HG03060 (cell line): Measurements from ENCODE around the gene CFAP73.
"Not testable (repeated sequence)": the region's sequence is repeated elsewhere in the genome, so short reads cannot be mapped to it uniquely, and the experiment has no call there.

Experiments
- ATAC-seq: cut with Tn5 transposase; IDR thresholded peaks from one replicate; pipeline ENCODE4 v1.9.1; 2021; ENCODE audit warnings: low read depth, moderate number of reproducible peaks; ENCODE audit not compliant: unreplicated experiment

The CFAP73 gene

GRCh38 chr12:113140706-113141105 is 8.8 kb upstream of the CFAP73 start:
- no peak for ATAC-seq

- not testable (repeated sequence) for ATAC-seq
Measured at GRCh38 chr12:113141716-113142115, 7.8 kb upstream of the CFAP73 start.

- ATAC-seq, result no peak
Measured at GRCh38 chr12:113142173-113142885, 7.2 kb upstream of the CFAP73 start.

- ATAC-seq, result no peak
Measured at GRCh38 chr12:113142886-113143332, 6.6 kb upstream of the CFAP73 start.

GRCh38 chr12:113143959-113144358 is 5.6 kb upstream of the CFAP73 start:
- ATAC-seq, result no peak

GRCh38 chr12:113144806-113145205 is 4.7 kb upstream of the CFAP73 start:
- no peak for ATAC-seq

GRCh38 chr12:113145720-113146551 is 3.6 kb upstream of the CFAP73 start:
- ATAC-seq, result no peak

GRCh38 chr12:113146999-113147398 is 2.5 kb upstream of the CFAP73 start:
- no peak for ATAC-seq

GRCh38 chr12:113151655-113152054 is 2.1 kb downstream of the CFAP73 start:
- no peak for ATAC-seq

- ATAC-seq, result no peak
Measured at GRCh38 chr12:113152196-113152834, 2.8 kb downstream of the CFAP73 start.

GRCh38 chr12:113152835-113153814 is 3.6 kb downstream of the CFAP73 start:
- no peak for ATAC-seq

- no peak for ATAC-seq
Measured at GRCh38 chr12:113154351-113154973, 4.9 kb downstream of the CFAP73 start.

- ATAC-seq, result no peak
Measured at GRCh38 chr12:113155060-113155459, 5.5 kb downstream of the CFAP73 start.

- ATAC-seq, result no peak
Measured at GRCh38 chr12:113155646-113156045, 6.1 kb downstream of the CFAP73 start.

- no peak for ATAC-seq
Measured at GRCh38 chr12:113157218-113157859, 7.8 kb downstream of the CFAP73 start.

- no peak for ATAC-seq
Measured at GRCh38 chr12:113158439-113159203, 9.1 kb downstream of the CFAP73 start.

GRCh38 chr12:113159937-113160336 is 10.4 kb downstream of the CFAP73 start:
- ATAC-seq, result no peak

GRCh38 chr12:113161415-113162016 is 12.0 kb downstream of the CFAP73 start:
- no peak for ATAC-seq
